Measurements from ENCODE around the gene PRDM10. TPM values are rescaled to one million over a fixed set of nuclear protein-coding genes. Genes with fewer than 3 reads are reported as not detected.
"Not testable (repeated sequence)": the region's sequence is repeated elsewhere in the genome, so short reads cannot be mapped to it uniquely, and the experiment has no call there.

The PRDM10 gene
- total RNA-seq, 4 donors from 2014 or later: 16.5 to 72.6 (median 26.4) TPM

DNA sequence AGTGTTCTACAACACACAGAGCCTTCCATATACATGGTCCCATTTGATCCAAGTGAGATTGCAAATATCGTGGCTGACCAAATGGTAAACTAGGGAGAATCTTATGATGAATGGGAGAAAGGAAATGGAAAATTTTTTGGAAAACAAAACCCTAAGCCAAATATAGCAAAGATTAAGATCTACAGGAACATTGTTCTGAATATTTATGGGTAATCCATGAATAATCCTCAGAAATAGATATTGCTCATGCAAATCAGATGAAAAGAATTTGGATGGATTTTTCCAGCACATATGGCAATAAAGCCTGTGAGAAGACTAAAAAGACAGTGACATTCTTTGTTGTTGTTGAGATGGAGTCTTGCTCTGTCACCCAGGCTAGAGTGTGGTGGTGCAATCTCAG lies 21.7 kb upstream of the PRDM10 start:
- no peak overlapping the region for H3K27ac ChIP-seq
- TF ChIP-seq, protein P1, sequence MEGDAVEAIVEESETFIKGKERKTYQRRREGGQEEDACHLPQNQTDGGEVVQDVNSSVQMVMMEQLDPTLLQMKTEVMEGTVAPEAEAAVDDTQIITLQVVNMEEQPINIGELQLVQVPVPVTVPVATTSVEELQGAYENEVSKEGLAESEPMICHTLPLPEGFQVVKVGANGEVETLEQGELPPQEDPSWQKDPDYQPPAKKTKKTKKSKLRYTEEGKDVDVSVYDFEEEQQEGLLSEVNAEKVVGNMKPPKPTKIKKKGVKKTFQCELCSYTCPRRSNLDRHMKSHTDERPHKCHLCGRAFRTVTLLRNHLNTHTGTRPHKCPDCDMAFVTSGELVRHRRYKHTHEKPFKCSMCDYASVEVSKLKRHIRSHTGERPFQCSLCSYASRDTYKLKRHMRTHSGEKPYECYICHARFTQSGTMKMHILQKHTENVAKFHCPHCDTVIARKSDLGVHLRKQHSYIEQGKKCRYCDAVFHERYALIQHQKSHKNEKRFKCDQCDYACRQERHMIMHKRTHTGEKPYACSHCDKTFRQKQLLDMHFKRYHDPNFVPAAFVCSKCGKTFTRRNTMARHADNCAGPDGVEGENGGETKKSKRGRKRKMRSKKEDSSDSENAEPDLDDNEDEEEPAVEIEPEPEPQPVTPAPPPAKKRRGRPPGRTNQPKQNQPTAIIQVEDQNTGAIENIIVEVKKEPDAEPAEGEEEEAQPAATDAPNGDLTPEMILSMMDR (IDR thresholded peaks at IDR 0.05): no peak
- TF ChIP-seq POLR2A (IDR thresholded peaks at IDR 0.05): no peak
- H3K4me3 ChIP-seq: no peak overlapping the region
- no peaks in the 10 kb centered on the region for H3K27me3 ChIP-seq
- DNase-seq: no peak
- no peaks in the 10 kb centered on the region for H3K4me1 ChIP-seq
- H3K9me3 ChIP-seq: peaks cover 0 to 4% (median 0%) of the 10 kb centered on the region in 4 donors
- no peaks in the 10 kb centered on the region for H3K36me3 ChIP-seq

DNA sequence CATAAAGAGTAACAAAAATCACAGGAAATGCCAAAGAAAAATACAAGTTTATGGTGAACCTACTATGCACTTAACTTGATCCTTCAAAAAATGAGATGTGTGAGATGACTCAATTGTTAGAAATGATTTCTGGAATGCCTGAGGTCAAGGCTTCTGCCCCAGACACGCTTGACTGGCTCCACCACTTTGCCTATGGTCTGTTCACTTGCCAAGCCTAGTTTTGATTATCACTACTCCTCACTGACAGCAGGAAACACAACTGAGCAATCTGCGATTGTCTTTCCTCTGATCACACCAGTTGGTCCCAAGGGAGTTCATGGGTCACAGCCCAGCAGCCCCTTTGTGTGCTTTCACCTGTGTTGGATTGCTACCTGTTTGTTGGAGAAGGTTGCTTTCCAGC lies 20.6 kb upstream of the PRDM10 start:
- Histone ChIP-seq H3K4me1 (no peaks in the 10 kb centered on the region), H3K36me3 (no peaks in the 10 kb centered on the region), H3K27ac (no peak overlapping the region), H3K27me3 (no peaks in the 10 kb centered on the region), H3K4me3 (no peak overlapping the region), H3K9me3 (peaks cover 0 to 4% (median 0%) of the 10 kb centered on the region in 4 donors)
- TF ChIP-seq, protein P1 (IDR thresholded peaks at IDR 0.05): no peak
- TF ChIP-seq POLR2A (IDR thresholded peaks at IDR 0.05): no peak
- DNase-seq: peak in 1 of 3 donors; percentile 39

DNA sequence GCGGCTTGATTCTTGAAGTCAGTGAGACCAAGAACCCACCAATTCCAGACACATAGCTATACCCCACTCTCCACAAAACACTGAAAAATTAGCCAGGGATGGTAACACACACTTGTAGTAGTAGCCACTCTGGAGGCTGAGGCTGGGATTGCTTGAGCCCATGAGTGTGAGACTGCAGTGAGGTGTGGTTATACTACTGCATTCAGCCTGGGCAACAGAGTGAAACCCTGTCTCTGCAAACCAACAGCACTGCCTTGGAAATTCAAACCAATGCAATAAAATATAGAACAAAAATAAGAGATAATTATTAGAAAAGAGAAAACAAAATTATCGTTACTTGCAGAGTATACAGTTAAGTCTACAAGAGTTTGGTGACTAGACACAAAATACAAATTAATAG lies 20.2 kb upstream of the PRDM10 start:
- DNase-seq: no peak
- TF ChIP-seq POLR2A (IDR thresholded peaks at IDR 0.05): no peak
- TF ChIP-seq, protein P1 (IDR thresholded peaks at IDR 0.05): no peak
- no peaks in the 10 kb centered on the region for H3K4me1 ChIP-seq

DNA sequence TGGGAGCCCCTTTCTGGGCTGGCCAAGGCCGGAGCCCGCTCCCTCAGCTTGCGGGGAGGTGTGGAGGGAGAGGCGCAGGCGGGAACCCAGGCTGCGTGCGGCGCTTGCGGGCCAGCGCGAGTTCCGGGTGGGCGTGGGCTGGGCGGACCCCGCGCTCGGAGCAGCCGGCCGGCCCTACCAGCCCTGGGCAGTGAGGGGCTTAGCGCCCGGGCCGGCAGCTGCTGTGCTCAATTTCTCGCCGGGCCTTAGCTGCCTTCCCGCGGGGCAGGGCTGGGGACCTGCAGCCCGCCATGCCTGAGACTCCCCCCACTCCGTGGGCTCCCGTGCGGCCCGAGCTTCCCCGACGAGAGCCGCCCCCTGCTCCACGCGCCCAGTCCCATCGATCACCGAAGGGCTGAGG lies 19.0 kb upstream of the PRDM10 start:
- not testable (repeated sequence) for H3K4me3 ChIP-seq, H3K27me3 ChIP-seq, H3K9me3 ChIP-seq, DNase-seq, H3K4me1 ChIP-seq, H3K27ac ChIP-seq, H3K36me3 ChIP-seq

More for the DNA sequence above, 20.2 kb upstream of the PRDM10 start:
- Histone ChIP-seq H3K4me3 (no peak overlapping the region), H3K27me3 (no peaks in the 10 kb centered on the region), H3K9me3 (peaks cover 0 to 4% (median 0%) of the 10 kb centered on the region in 4 donors), H3K36me3 (no peaks in the 10 kb centered on the region), H3K27ac (no peak overlapping the region)

DNA sequence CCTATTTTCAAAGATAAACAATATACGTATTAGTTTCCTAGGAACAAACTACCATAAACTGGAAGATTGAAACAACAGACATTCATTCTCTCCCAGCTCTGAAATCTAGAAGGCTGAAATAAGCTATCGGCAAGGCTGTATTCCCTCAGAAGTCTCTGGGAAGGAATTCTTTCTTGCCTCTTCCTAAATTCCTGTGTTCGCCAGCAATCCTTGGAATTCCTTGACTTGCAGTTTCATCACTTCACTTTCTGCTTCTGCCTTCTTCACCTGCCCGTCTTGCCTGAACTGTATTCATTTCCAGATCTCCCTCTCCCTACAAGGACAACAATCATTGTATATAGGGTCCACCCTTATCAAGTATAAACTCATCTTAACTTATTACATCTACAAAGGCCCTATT lies 17.7 kb upstream of the PRDM10 start:
- Histone ChIP-seq H3K27ac (no peak overlapping the region), H3K4me3 (no peak overlapping the region), H3K4me1 (no peaks in the 10 kb centered on the region), H3K9me3 (peaks cover 0 to 4% (median 0%) of the 10 kb centered on the region in 4 donors), H3K27me3 (no peaks in the 10 kb centered on the region), H3K36me3 (no peaks in the 10 kb centered on the region)
- TF ChIP-seq, protein P1 (IDR thresholded peaks at IDR 0.05): no peak
- no peak for TF ChIP-seq POLR2A (IDR thresholded peaks at IDR 0.05)
- no peak for DNase-seq

DNA sequence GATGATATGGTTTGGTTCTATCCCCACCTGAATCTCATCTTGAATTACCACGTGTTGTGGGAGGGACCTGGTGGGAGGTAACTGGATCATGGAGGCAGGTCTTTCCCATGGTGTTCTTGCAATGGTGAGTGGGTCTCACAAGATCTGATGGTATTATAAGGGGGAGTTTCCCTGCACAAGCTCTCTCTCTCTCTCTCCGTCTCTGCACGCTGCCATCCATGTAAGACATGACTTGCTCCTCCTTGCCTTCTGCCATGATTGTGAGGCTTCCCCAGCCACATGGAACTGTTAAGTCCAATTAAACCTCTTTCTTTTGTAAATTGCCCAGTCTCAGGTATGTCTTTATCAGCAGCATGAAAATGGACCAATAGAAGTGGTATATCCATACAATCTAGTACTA lies 13.2 kb upstream of the PRDM10 start:
- H3K27me3 ChIP-seq, DNase-seq, H3K4me1 ChIP-seq, H3K4me3 ChIP-seq, H3K36me3 ChIP-seq, H3K27ac ChIP-seq, H3K9me3 ChIP-seq: not testable (repeated sequence)

DNA sequence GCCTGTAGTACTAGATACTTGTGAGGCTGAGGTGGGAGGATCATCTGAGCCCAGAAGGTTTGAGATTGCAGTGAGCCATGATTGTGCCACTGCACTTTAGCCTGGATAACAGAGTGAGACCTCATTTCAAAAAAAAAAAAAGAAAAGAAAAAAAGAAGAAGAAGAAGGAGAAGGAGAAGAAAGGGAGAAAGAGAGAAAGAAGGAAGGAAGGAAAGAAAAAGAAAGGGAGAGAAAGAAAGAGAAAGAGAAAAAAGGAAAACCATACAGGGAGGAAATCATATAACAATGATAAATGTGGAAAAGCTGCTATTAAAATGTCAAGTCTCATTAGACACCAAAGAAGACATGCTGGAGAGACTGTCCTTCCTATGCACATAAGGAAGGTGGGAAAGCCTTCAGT lies 5.7 kb upstream of the PRDM10 start:
- no peaks in the 10 kb centered on the region for H3K9me3 ChIP-seq
- no peaks in the 10 kb centered on the region for H3K36me3 ChIP-seq
- no peak for TF ChIP-seq POLR2A (IDR thresholded peaks at IDR 0.05)
- TF ChIP-seq, protein P1 (IDR thresholded peaks at IDR 0.05): no peak
- H3K4me3 ChIP-seq: no peak overlapping the region
- H3K27ac ChIP-seq: no peak overlapping the region
- H3K4me1 ChIP-seq: peaks cover 0 to 7% (median 6%) of the 10 kb centered on the region in 4 donors
- no peak for DNase-seq
- no peaks in the 10 kb centered on the region for H3K27me3 ChIP-seq
